OCI-LY1 (cell line): Measurements from ENCODE around the gene ARPC5L.

Experiments
- CTCF ChIP-seq: fragments of 200-600 bp; sonication (generic), shearing (Covaris generic); IDR thresholded peaks from 2 replicates; pipeline ENCODE4 v1.5.1; 2017; ENCODE audit warnings: mild to moderate bottlenecking, antibody characterized with exemption, low read length, moderate library complexity, mixed read lengths
- EZH2 ChIP-seq: fragments of 200-600 bp; sonication (generic), shearing (Covaris generic); IDR thresholded peaks from 2 replicates; pipeline ENCODE4 v1.8.0; 2017; ENCODE audit warnings: borderline replicate concordance, mixed run types, mild to moderate bottlenecking, antibody characterized with exemption, low read length, moderate library complexity, mixed read lengths

DNA sequence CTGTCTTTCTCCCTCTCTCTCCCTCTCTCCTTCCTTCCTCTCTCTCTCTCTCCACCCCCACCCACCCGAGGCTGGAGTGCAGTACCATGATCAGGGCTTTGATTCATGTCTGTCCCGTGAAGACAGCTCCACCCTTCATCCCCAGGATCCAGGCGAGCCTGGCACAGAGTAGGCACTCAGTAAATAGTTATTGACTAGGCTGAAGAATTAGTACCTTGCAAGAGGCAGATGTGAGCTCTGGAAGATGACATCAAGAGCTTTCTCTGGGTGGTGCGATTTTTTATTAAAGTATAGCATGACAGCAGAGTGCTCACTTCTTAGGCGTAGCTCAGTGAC is 32.6 kb upstream of the ARPC5L start:
- TF ChIP-seq CTCF (no peak), EZH2 (no peak)
